A549 (cell line): ENCODE measurements around the gene TET2. TPM values are rescaled to one million over a fixed set of nuclear protein-coding genes. Genes with fewer than 3 reads are reported as not detected.

Source experiments
- ATAC-seq, 2 experiments: fragments of 200-7000 bp in 1 of 2; fragments of >200 bp in 1 of 2; cut with Nextera tagmentation in 1 of 2; cut with Tn5 transposase in 1 of 2; 3 replicates each; pipeline versions ENCODE4 v1.8.0 to v1.9.1; 2018 to 2020; ENCODE audit warnings: mild to moderate bottlenecking in 1 of 2, moderate library complexity in 1 of 2
- CTCF ChIA-PET: fragments of 300-600 bp; sonication (Branson Sonifier 250); formaldehyde crosslinking; extraction: SDS; loops from one replicate; lab custom pipeline; 2021; ENCODE audit warnings: antibody characterized with exemption, inconsistent platforms; lab: Yijun Ruan, JAX
- POLR2A ChIA-PET: fragments of 350-600 bp; formaldehyde crosslinking; extraction: SDS; loops from one replicate; lab custom pipeline; 2021; ENCODE audit warnings: antibody characterized with exemption, inconsistent platforms; lab: Yijun Ruan, JAX
- DNase-seq, 2 experiments: peaks; one replicate each; pipeline versions ENCODE4 v3.0.0 to v3.0.0-alpha.2; 2011 to 2016; ENCODE audit warnings: low read depth in 1 of 2, low spot score in 1 of 2
- FAIRE-seq: peaks from 2 replicates; lab custom pipeline; 2011; peaks lifted over from hg19 to GRCh38; lab: Jason Lieb, UNC
- H3K27ac ChIP-seq, 2 experiments: fragments of >200 bp; sonication (Bioruptor Twin); formaldehyde crosslinking; 3 replicates each; pipeline ENCODE4 v1.5.1; 2016 to 2017
- H3K4me1 ChIP-seq: fragments of >200 bp; sonication (Bioruptor Twin); formaldehyde crosslinking; 3 replicates; pipeline ENCODE4 v1.6.1; 2016
- H3K4me2 ChIP-seq: fragments of >200 bp; sonication (Bioruptor Twin); formaldehyde crosslinking; 3 replicates; pipeline ENCODE4 v1.6.1; 2016
- H3K4me3 ChIP-seq: fragments of >200 bp; sonication (Bioruptor Twin); formaldehyde crosslinking; 3 replicates; pipeline ENCODE4 v1.5.1; 2016
- H3K9me3 ChIP-seq: fragments of >200 bp; sonication (Bioruptor Twin); formaldehyde crosslinking; 3 replicates; pipeline ENCODE4 v1.6.1; 2016
- ATOH8 ChIP-seq: fragments of 250-450 bp; sonication (Bioruptor Pico); IDR thresholded peaks from 2 replicates; pipeline ENCODE4 v1.5.0; 2020; ENCODE audit warnings: low read depth, mild to moderate bottlenecking, moderate library complexity
- CHD2 ChIP-seq: fragments of 150-350 bp; IDR thresholded peaks from 2 replicates; pipeline ENCODE4 v1.6.1; 2014; ENCODE audit warnings: low read length; ENCODE audit not compliant: partially characterized antibody
- EHMT2 ChIP-seq: fragments of 200-600 bp; sonication (generic); IDR thresholded peaks from 2 replicates; pipeline ENCODE4 v1.6.1; 2016; ENCODE audit warnings: antibody characterized with exemption, low read depth, mild to moderate bottlenecking, moderate library complexity
- ESRRA ChIP-seq: fragments of 150-350 bp; IDR thresholded peaks from 2 replicates; pipeline ENCODE4 v1.6.1; 2014; ENCODE audit warnings: mild to moderate bottlenecking, low read length, borderline replicate concordance
- HDAC2 ChIP-seq: fragments of 200-600 bp; sonication (generic); IDR thresholded peaks from 2 replicates; pipeline ENCODE4 v1.6.1; 2016
- JUN ChIP-seq, 2 experiments: fragments of >200 bp; sonication (Bioruptor Twin); formaldehyde crosslinking; IDR thresholded peaks; 2 replicates in 1 of 2; 3 replicates in 1 of 2; pipeline ENCODE4 v1.6.1; 2016 to 2017
- KDM1A ChIP-seq: fragments of 200-600 bp; sonication (generic); IDR thresholded peaks from 2 replicates; pipeline ENCODE4 v1.6.1; 2016; ENCODE audit warnings: low read depth, mild to moderate bottlenecking
- MYC ChIP-seq: IDR thresholded peaks from 2 replicates; pipeline ENCODE4 v1.6.1; 2012; ENCODE audit warnings: mild to moderate bottlenecking, inconsistent platforms, low read length, improper control_type of control experiment, borderline replicate concordance
- NR3C1 ChIP-seq: fragments of >200 bp; sonication (Bioruptor Twin); formaldehyde crosslinking; IDR thresholded peaks from 3 replicates; pipeline ENCODE4 v1.6.1; 2017
- RAD21 ChIP-seq, 2 experiments: fragments of >200 bp in 1 of 2; sonication (Bioruptor Twin) in 1 of 2; formaldehyde crosslinking in 1 of 2; IDR thresholded peaks in 1 of 2; conservative IDR thresholded peaks in 1 of 2; 2 replicates in 1 of 2; 3 replicates in 1 of 2; pipeline ENCODE4 v1.6.1; 2012 to 2018; ENCODE audit warnings: inconsistent platforms in 1 of 2
- RFX5 ChIP-seq: fragments of 450-650 bp; IDR thresholded peaks from 2 replicates; pipeline ENCODE4 v1.7.1; 2014; ENCODE audit warnings: antibody characterized with exemption, mild to moderate bottlenecking, moderate library complexity
- RNF2 ChIP-seq: fragments of 200-600 bp; sonication (generic); IDR thresholded peaks from 2 replicates; pipeline ENCODE4 v1.6.1; 2016; ENCODE audit warnings: low read depth, mild to moderate bottlenecking, antibody characterized with exemption, moderate library complexity, borderline replicate concordance
- SMC3 ChIP-seq: fragments of >200 bp; sonication (Bioruptor Twin); formaldehyde crosslinking; IDR thresholded peaks from 3 replicates; pipeline ENCODE4 v1.6.1; 2018; ENCODE audit warnings: inconsistent platforms
- SREBF2 ChIP-seq: fragments of 450-650 bp; IDR thresholded peaks from 2 replicates; pipeline ENCODE4 v1.6.1; 2014; ENCODE audit warnings: mild to moderate bottlenecking, moderate library complexity
- TP53 ChIP-seq: fragments of 250-450 bp; sonication (Bioruptor Pico); IDR thresholded peaks from 2 replicates; pipeline ENCODE4 v1.5.0; 2021; ENCODE audit warnings: mild to moderate bottlenecking, moderate library complexity
- ZFP36 ChIP-seq: fragments of 450-650 bp; IDR thresholded peaks from 2 replicates; pipeline ENCODE4 v1.6.1; 2014; ENCODE audit warnings: borderline replicate concordance; ENCODE audit not compliant: partially characterized antibody
- WGBS: methylation state at CpG from one replicate; pipeline ENCODE4 v1.1.6; 2017; ENCODE audit errors: missing lambda C conversion rate; 5-methylcytosine and 5-hydroxymethylcytosine counted together
- polyA plus RNA-seq, 4 experiments: library from polyadenylated mRNA; depleted of rRNA in 3 of 4; stranded (reverse); fragments of >200 nt; fragmentation: RNase III in 1 of 4; extraction: RNeasy Plus Mini Kit Qiagen cat#74134 plus additional on column Dnase treatment in 1 of 4; gene quantifications; 2 replicates in 3 of 4; 3 replicates in 1 of 4; pipeline ENCODE4 v1.2.3, GENCODE V29; 2011 to 2017
- TF ChIP-seq, protein P1 (sequence below): IDR thresholded peaks from 2 replicates; pipeline ENCODE4 v1.6.1; 2012
- TF ChIP-seq, protein P2 (sequence below): fragments of 250-450 bp; sonication (Bioruptor Pico); IDR thresholded peaks from 2 replicates; pipeline ENCODE4 v1.5.0; 2021; ENCODE audit warnings: mild to moderate bottlenecking, moderate library complexity, borderline replicate concordance
- TF ChIP-seq, protein P3 (sequence below): fragments of >200 bp; sonication (Bioruptor Twin); formaldehyde crosslinking; IDR thresholded peaks from 3 replicates; pipeline ENCODE4 v1.6.1; 2016
- TF ChIP-seq, protein P4 (sequence below): IDR thresholded peaks from 2 replicates; pipeline ENCODE4 v1.6.1; 2012
- TF ChIP-seq, protein P5 (sequence below): fragments of 150-350 bp; IDR thresholded peaks from 2 replicates; pipeline ENCODE4 v1.6.1; 2014; ENCODE audit warnings: low read depth, mild to moderate bottlenecking, low read length
- TF ChIP-seq, protein P6 (sequence below): fragments of 450-650 bp; IDR thresholded peaks from 2 replicates; pipeline ENCODE4 v1.6.1; 2014; ENCODE audit warnings: antibody characterized with exemption

Gene TET2
- polyA plus RNA-seq, 2 of the 4 experiments (the other 2 are of a cell fraction): 2.2 to 6.6 TPM

DNA sequence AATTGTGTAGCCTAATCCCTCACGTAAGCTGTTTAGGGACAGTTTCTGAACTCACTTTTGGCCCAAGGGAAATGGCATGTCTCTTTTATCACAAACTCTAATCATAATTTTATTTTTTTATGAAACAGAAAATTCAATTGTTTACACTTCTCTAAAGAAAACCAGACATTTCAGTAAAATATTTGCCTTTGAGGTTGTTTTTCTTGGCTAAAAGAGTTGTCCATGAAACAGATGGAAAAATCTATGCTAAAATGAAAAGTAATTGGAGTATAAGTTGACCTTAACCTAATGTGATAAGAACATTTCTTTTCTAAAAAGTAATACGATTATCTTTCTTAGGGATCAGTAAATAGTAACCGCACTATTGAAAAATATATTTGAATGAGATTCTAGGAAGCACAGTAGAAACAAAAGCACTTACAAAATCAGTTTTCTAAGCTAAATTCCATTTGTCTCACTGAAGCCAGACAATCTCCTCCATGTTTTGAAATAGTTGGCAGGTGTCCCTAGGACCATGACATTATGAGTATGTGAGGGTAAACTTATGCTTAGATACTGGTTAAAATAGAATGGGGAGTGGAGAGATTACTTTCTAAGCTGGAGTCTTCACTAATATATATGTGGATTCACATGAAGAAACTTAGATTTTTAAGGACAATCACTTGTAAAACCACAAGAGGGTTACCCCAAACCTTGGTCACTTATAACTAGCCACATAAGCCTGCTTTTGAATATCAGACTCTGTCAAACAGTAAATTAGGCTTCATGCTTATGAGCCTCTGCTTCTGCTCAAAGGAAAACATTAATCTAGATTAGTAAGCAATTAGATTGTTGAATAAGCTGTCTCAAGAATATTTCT is 20.1 kb upstream of the TET2 start:
- H3K27ac ChIP-seq: no peak overlapping the region
- ATAC-seq (no peak), DNase-seq (no peak), FAIRE-seq (no peak)
- H3K4me2 ChIP-seq: no peak overlapping the region
- no peak for TF ChIP-seq SMC3
- TF ChIP-seq RAD21 (conservative IDR thresholded peaks at IDR 0.05 in 1 of 2, IDR thresholded peaks at IDR 0.05 in 1 of 2): no peak
- TF ChIP-seq, protein P1, sequence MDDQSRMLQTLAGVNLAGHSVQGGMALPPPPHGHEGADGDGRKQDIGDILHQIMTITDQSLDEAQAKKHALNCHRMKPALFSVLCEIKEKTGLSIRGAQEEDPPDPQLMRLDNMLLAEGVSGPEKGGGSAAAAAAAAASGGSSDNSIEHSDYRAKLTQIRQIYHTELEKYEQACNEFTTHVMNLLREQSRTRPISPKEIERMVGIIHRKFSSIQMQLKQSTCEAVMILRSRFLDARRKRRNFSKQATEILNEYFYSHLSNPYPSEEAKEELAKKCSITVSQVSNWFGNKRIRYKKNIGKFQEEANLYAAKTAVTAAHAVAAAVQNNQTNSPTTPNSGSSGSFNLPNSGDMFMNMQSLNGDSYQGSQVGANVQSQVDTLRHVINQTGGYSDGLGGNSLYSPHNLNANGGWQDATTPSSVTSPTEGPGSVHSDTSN: no peak
- TF ChIP-seq EHMT2: no peak
- no peak for TF ChIP-seq ESRRA
- 84% methylated on average over 3 of the region's 3 CpGs for WGBS
- no peak overlapping the region for H3K4me3 ChIP-seq
- POLR2A ChIA-PET: no interaction called here
- H3K4me1 ChIP-seq: no peaks in the 10 kb centered on the region
- H3K9me3 ChIP-seq: no peaks in the 10 kb centered on the region
- CTCF ChIA-PET: no interaction called here

DNA sequence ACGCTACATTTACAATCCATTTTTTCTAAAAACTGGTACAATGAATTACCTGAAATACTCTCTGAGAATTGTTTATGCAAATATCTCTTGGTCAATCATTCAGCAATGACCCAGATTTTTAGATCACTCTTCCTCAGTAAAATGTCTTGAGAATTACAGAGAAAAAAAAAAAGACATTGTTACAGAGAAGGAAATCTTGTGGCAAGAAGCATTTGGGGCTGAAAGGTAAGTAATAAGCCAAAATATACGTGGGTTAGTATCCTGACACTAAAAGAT is 19.6 kb upstream of the TET2 start:
- Histone ChIP-seq H3K4me2 (no peak overlapping the region), H3K4me3 (no peak overlapping the region), H3K4me1 (no peaks in the 10 kb centered on the region), H3K9me3 (no peaks in the 10 kb centered on the region), H3K27ac (no peak overlapping the region)
- DNase-seq: no peak
- no peak for ATAC-seq
- no peak for TF ChIP-seq HDAC2
- no peak for TF ChIP-seq ZFP36
- TF ChIP-seq, protein P2, sequence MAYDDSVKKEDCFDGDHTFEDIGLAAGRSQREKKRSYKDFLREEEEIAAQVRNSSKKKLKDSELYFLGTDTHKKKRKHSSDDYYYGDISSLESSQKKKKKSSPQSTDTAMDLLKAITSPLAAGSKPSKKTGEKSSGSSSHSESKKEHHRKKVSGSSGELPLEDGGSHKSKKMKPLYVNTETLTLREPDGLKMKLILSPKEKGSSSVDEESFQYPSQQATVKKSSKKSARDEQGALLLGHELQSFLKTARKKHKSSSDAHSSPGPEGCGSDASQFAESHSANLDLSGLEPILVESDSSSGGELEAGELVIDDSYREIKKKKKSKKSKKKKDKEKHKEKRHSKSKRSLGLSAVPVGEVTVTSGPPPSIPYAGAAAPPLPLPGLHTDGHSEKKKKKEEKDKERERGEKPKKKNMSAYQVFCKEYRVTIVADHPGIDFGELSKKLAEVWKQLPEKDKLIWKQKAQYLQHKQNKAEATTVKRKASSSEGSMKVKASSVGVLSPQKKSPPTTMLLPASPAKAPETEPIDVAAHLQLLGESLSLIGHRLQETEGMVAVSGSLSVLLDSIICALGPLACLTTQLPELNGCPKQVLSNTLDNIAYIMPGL: no peak
- TF ChIP-seq NR3C1: no peak
- no peak for TF ChIP-seq SREBF2
- no peak for TF ChIP-seq EHMT2
- no peak for TF ChIP-seq RNF2
- TF ChIP-seq, protein P3, sequence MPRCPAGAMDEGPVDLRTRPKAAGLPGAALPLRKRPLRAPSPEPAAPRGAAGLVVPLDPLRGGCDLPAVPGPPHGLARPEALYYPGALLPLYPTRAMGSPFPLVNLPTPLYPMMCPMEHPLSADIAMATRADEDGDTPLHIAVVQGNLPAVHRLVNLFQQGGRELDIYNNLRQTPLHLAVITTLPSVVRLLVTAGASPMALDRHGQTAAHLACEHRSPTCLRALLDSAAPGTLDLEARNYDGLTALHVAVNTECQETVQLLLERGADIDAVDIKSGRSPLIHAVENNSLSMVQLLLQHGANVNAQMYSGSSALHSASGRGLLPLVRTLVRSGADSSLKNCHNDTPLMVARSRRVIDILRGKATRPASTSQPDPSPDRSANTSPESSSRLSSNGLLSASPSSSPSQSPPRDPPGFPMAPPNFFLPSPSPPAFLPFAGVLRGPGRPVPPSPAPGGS: no peak
- TF ChIP-seq ATOH8 (CRISPR knock-in tag): no peak
- TF ChIP-seq, protein P4, sequence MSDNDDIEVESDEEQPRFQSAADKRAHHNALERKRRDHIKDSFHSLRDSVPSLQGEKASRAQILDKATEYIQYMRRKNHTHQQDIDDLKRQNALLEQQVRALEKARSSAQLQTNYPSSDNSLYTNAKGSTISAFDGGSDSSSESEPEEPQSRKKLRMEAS: no peak
- TF ChIP-seq KDM1A: no peak
- no peak for TF ChIP-seq JUN (IDR thresholded peaks at IDR 0.05)
- TF ChIP-seq TP53 (CRISPR knock-in tag): no peak
- TF ChIP-seq CHD2: no peak
- no peak for TF ChIP-seq SMC3
- TF ChIP-seq, protein P5, sequence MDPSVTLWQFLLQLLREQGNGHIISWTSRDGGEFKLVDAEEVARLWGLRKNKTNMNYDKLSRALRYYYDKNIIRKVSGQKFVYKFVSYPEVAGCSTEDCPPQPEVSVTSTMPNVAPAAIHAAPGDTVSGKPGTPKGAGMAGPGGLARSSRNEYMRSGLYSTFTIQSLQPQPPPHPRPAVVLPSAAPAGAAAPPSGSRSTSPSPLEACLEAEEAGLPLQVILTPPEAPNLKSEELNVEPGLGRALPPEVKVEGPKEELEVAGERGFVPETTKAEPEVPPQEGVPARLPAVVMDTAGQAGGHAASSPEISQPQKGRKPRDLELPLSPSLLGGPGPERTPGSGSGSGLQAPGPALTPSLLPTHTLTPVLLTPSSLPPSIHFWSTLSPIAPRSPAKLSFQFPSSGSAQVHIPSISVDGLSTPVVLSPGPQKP: no peak
- no peak for TF ChIP-seq ESRRA
- TF ChIP-seq, protein P6, sequence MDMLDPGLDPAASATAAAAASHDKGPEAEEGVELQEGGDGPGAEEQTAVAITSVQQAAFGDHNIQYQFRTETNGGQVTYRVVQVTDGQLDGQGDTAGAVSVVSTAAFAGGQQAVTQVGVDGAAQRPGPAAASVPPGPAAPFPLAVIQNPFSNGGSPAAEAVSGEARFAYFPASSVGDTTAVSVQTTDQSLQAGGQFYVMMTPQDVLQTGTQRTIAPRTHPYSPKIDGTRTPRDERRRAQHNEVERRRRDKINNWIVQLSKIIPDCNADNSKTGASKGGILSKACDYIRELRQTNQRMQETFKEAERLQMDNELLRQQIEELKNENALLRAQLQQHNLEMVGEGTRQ: no peak
- no peak for TF ChIP-seq RFX5
- no peak for TF ChIP-seq MYC
- FAIRE-seq: no peak
- POLR2A ChIA-PET: no interaction called here
- 40% methylated on average over 2 of the region's 2 CpGs for WGBS
- CTCF ChIA-PET: no interaction called here
